IPS DF 4.7 (cell line): ENCODE measurements around the gene CAPG.
"Not testable (repeated sequence)": the region's sequence is repeated elsewhere in the genome, so short reads cannot be mapped to it uniquely, and the experiment has no call there.

Experiments used
- DNase-seq: peaks from one replicate; pipeline ENCODE4 v3.0.0-alpha.2; 2013; ENCODE audit warnings: low spot score; ENCODE audit errors: extremely low read depth

The CAPG gene

GRCh38 chr2:85409845-85410583, at the start of gene CAPG:
Gene CAPG (minus strand): TSS chr2:85410366. CDS start chr2:85402145, 8,221 bp downstream.
- DNase-seq: no peak

GRCh38 chr2:85459771-85460170, 49.6 kb upstream of the CAPG start:
- no peak for DNase-seq

GRCh38 chr2:85458601-85459563, 48.7 kb upstream of the CAPG start:
- no peak for DNase-seq

GRCh38 chr2:85457877-85458316, 47.7 kb upstream of the CAPG start:
- no peak for DNase-seq

GRCh38 chr2:85457043-85457442, 46.9 kb upstream of the CAPG start:
- DNase-seq: no peak

- DNase-seq: no peak
Observed at GRCh38 chr2:85455552-85456090, 45.5 kb upstream of the CAPG start.

- no peak for DNase-seq
Observed at GRCh38 chr2:85453571-85453970, 43.4 kb upstream of the CAPG start.

GRCh38 chr2:85452237-85452636, 42.1 kb upstream of the CAPG start:
- no peak for DNase-seq

GRCh38 chr2:85449214-85449588, 39.0 kb upstream of the CAPG start:
- no peak for DNase-seq

GRCh38 chr2:85448461-85449213, 38.5 kb upstream of the CAPG start:
- DNase-seq: no peak

- no peak for DNase-seq
Observed at GRCh38 chr2:85447222-85447585, 37.0 kb upstream of the CAPG start.

GRCh38 chr2:85446296-85447221, 36.4 kb upstream of the CAPG start:
- no peak for DNase-seq

- DNase-seq: no peak
Observed at GRCh38 chr2:85445316-85446295, 35.4 kb upstream of the CAPG start.

- DNase-seq: no peak
Observed at GRCh38 chr2:85444629-85445172, 34.5 kb upstream of the CAPG start.

- no peak for DNase-seq
Observed at GRCh38 chr2:85441864-85442263, 31.7 kb upstream of the CAPG start.

- DNase-seq: no peak
Observed at GRCh38 chr2:85440729-85441128, 30.6 kb upstream of the CAPG start.

- DNase-seq: no peak
Observed at GRCh38 chr2:85439986-85440385, 29.8 kb upstream of the CAPG start.

- DNase-seq: not testable (repeated sequence)
Observed at GRCh38 chr2:85439569-85439968, 29.4 kb upstream of the CAPG start.

GRCh38 chr2:85439025-85439472, 28.9 kb upstream of the CAPG start:
- DNase-seq: no peak
